Measurements from ENCODE around the gene SLC22A4.

- TF ChIP-seq CTCF (IDR thresholded peaks at IDR 0.05) (no peak), POLR2AphosphoS5 (IDR thresholded peaks at IDR 0.05; ENCODE audit: low read depth, low read length) (no peak)
Measured at GRCh38 chr5:132277256-132277655, 16.9 kb upstream of the SLC22A4 start.

Measured in Panc1 (cell line).